C4-2B (cell line): Measurements from ENCODE around the gene HOXD4.

Experiments used
- H3K27ac ChIP-seq: fragments of 450-650 bp; 2 replicates; pipeline ENCODE4 v1.5.1; 2017
- ZFX ChIP-seq: fragments of 450-650 bp; IDR thresholded peaks from 2 replicates; pipeline ENCODE4 v1.6.1; 2017
- TF ChIP-seq, protein P1 (sequence below): fragments of 450-650 bp; conservative IDR thresholded peaks from 2 replicates; pipeline ENCODE4 v1.5.1; 2017; ENCODE audit warnings: mild to moderate bottlenecking

The HOXD4 gene

DNA sequence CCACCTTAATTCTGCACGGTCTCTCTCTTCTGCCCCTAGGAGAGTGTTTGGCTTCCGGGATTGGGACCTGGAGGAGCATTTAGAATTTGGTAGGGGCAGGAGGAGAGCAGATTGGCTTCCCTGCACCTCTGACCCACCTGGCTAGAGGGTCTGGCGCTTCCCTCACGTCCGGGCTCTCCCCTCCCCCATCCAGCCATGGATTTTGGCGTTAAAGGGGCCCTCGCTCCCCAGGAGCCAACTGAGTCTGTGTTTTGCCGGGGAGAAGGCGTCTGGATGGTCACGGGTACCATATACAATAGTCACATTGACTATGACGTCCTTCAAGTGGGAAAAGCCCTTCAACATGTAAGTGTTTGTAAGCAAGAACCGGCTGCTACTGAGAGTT lies 12.3 kb downstream of the HOXD4 start:
- no peak overlapping the region for H3K27ac ChIP-seq

DNA sequence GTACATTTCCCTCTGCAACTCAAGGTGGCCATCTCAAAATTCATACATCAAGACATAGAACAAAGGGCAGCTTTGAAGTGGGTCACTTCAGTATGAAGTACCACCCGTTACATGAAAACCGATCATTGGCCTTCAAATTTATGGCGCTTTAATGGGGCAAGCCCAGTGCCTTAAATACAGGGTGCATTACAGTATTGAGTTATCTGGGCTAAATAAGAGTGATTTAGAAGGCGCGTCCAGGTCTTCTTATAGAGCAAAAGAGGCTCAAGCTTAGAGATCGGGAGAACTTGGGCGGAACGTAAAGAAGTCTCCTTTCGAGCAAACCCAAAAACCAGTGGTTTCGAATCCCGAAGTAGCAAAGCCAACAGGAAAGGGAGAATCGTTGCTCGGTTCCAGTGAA lies 12.9 kb downstream of the HOXD4 start:
- H3K27ac ChIP-seq, result no peak overlapping the region
- TF ChIP-seq, protein P1, sequence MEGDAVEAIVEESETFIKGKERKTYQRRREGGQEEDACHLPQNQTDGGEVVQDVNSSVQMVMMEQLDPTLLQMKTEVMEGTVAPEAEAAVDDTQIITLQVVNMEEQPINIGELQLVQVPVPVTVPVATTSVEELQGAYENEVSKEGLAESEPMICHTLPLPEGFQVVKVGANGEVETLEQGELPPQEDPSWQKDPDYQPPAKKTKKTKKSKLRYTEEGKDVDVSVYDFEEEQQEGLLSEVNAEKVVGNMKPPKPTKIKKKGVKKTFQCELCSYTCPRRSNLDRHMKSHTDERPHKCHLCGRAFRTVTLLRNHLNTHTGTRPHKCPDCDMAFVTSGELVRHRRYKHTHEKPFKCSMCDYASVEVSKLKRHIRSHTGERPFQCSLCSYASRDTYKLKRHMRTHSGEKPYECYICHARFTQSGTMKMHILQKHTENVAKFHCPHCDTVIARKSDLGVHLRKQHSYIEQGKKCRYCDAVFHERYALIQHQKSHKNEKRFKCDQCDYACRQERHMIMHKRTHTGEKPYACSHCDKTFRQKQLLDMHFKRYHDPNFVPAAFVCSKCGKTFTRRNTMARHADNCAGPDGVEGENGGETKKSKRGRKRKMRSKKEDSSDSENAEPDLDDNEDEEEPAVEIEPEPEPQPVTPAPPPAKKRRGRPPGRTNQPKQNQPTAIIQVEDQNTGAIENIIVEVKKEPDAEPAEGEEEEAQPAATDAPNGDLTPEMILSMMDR, result no peak
- no peak for TF ChIP-seq ZFX

More for the DNA sequence above, 12.3 kb downstream of the HOXD4 start:
- TF ChIP-seq, protein P1, result no peak
- TF ChIP-seq ZFX, result no peak

DNA sequence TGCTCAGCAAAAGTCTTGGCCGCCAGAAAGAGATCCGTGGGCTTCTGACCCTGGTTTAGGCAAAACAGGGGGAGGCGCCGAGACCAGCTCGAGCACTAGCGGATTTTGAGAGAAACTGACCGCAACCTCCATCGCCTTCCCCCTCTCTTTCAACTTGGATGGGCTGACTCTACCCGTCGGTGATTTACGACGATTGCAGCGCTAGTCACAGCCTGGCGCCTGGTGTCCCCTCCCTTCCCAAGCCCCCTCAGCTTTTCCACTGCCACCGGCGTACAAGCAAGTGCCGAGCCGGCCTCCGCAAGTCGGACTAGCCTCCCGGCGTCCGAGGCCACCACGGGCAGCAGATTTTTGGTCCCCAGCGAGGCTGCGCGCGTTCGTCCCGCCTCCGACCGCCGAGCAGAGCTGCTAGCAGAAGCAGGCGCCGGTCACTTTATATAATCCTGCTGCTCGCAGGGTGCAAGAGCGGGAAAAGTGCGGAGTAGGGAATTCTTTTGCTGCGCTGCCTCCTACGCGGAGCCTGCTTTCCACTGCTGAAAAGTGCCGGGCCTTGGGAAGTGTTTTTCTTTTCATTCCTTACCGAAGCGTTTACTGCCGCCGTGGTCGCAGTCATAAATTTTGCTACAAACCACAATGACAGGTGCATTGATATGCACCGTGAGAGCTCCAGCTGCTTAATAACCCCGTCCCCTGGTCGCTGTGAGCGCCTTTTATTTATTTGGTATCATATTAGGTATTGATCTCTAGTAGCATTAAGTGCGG lies 13.4 kb downstream of the HOXD4 start:
- TF ChIP-seq, protein P1, result no peak
- no peak for TF ChIP-seq ZFX
- no peak overlapping the region for H3K27ac ChIP-seq

DNA sequence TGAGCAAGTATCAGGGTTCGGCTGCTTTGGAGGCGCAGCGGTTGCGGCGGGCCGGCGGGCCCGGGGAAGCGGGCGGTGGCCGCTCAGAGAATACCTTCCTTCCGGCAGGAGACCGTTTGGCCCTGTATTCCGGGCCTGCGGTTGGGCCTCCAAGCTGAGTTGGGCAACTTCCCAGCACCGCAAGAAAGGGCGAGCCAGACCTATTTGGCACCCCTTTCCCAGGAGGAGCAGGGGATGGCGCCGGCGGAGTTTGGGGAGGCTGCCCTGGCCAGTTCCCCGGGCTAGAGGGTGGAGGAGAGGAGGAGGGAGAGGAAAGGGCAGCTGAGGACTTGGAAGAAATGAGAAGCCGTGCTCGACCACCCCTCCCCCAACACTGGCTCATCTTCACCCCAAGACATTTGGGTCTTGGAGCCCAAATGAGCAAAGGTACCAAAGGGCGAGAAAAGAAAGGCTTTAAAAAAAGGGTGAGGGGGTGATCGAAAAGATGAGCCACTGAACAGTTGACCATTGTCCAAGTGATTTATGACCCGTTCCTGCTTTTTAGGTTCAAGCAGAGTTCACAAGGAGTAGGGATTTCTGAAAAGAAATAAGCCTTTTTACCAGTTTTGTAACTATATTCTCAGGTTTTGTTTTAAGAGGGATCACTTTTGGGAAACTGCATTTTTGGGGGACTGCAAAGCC lies 14.2 kb downstream of the HOXD4 start:
- H3K27ac ChIP-seq, result no peak overlapping the region
- no peak for TF ChIP-seq ZFX
- TF ChIP-seq, protein P1, result no peak

DNA sequence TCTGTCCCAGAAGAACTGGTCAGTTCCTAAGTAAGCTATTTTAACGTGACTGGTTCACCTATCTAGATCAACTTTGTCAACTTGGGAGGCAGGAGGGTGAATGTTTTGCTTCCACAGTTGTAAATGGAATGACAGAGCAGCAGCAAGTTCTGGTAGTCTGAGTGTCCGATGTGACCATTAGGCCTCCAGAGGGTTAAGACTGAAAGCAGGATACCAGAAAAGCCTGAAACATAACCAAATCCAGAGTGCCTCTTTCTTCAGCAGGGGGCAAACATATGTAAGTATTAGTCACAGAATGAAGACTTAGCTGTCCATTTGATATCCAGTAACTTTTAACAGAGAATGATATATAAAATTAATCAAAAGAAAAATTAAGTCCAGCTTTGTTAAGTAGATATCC lies 14.9 kb downstream of the HOXD4 start:
- no peak overlapping the region for H3K27ac ChIP-seq
- no peak for TF ChIP-seq ZFX
- TF ChIP-seq, protein P1, result no peak

DNA sequence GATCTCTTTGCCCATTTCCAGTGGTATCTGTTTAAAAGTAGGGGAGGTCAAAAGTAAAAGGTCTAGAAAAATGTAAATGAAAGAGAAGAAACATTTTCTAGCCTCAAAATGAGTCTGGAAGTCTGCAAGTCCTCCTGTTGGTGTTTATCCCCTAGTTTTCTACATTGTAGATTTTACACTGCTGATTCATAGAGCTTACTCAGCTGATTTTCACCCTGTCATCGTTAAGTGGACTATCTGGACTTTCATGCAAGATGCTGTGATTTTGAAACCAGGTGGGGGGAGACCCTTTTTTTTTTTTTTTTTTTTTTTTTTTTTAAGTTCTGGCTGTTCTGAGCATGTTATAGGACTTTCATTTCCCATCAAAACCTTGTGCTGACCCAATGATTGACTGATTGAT lies 16.0 kb downstream of the HOXD4 start:
- no peak overlapping the region for H3K27ac ChIP-seq

DNA sequence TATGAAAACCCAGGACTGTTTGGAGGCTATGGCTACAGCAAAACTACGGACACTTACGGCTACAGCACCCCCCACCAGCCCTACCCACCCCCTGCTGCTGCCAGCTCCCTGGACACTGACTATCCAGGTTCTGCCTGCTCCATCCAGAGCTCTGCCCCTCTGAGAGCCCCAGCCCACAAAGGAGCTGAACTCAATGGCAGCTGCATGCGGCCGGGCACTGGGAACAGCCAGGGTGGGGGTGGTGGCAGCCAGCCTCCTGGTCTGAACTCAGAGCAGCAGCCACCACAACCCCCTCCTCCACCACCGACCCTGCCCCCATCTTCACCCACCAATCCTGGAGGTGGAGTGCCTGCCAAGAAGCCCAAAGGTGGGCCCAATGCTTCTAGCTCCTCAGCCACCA lies 17.8 kb downstream of the HOXD4 start:
- TF ChIP-seq, protein P1, result no peak
- no peak for TF ChIP-seq ZFX
- H3K27ac ChIP-seq, result no peak overlapping the region

More for the DNA sequence above, 16.0 kb downstream of the HOXD4 start:
- no peak for TF ChIP-seq ZFX
- TF ChIP-seq, protein P1, result no peak
